Stomach (tissue), 4 donors: Measurements from ENCODE around the gene PDK1.

ENCODE experiments used
- EP300 ChIP-seq: sonication (generic); formaldehyde crosslinking; IDR thresholded peaks from one replicate; pipeline ENCODE4 v1.6.1; 2017; ENCODE audit warnings: antibody characterized with exemption
- POLR2AphosphoS5 ChIP-seq, 3 donors: sonication (generic); formaldehyde crosslinking; IDR thresholded peaks; one replicate each; pipeline ENCODE4 v1.6.1; 2016; ENCODE audit warnings: antibody characterized with exemption in 3 of 3
- TF ChIP-seq, protein P1 (sequence below), 7 experiments: fragments of 450-650 bp in 4 of 7; fragments of 200-600 bp in 3 of 7; sonication (generic) in 3 of 7; IDR thresholded peaks; one replicate each; pipeline ENCODE4 v1.5.1; 2016 to 2019; ENCODE audit warnings: antibody characterized with exemption in 7 of 7, control low read depth in 2 of 7, mild to moderate bottlenecking in 1 of 7

DNA sequence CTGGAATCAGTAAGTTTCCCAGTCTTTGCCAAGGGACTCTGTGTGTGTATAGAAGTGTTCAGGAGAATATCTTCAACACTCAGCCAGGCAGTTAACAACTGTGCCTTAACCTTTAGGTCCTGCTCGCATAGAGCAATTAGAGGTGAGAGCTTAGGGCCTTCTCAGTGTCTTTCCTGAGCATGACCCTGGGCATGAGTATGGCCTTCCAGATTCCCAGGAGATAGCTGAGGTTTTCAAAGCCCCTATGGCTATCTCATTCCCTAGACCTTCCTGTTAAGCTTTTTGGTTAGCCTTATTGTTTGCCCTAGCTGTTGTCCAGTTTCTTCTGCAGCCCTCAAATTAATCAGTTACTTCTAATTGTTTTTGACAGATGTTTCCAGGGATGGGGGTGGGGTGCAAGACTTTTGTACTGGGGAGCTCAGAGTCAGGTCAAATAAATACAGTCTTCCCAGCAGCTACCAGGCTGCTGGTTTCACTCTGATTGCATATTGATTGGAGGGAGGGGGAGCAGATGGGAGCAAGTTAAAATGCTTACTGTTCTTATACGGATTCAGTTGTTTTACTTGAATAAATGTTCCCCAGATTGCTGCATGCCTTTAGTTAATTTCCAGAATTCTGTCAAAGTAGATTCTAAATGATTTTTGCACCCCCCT is 23.1 kb downstream of the PDK1 start:
- TF ChIP-seq, protein P1, sequence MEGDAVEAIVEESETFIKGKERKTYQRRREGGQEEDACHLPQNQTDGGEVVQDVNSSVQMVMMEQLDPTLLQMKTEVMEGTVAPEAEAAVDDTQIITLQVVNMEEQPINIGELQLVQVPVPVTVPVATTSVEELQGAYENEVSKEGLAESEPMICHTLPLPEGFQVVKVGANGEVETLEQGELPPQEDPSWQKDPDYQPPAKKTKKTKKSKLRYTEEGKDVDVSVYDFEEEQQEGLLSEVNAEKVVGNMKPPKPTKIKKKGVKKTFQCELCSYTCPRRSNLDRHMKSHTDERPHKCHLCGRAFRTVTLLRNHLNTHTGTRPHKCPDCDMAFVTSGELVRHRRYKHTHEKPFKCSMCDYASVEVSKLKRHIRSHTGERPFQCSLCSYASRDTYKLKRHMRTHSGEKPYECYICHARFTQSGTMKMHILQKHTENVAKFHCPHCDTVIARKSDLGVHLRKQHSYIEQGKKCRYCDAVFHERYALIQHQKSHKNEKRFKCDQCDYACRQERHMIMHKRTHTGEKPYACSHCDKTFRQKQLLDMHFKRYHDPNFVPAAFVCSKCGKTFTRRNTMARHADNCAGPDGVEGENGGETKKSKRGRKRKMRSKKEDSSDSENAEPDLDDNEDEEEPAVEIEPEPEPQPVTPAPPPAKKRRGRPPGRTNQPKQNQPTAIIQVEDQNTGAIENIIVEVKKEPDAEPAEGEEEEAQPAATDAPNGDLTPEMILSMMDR (IDR thresholded peaks at IDR 0.05): no peak
- TF ChIP-seq EP300: no peak
- TF ChIP-seq POLR2AphosphoS5 (IDR thresholded peaks at IDR 0.05): no peak
